Endothelial cell of umbilical vein (primary cell): ENCODE data around the gene MAP3K7CL. TPM values are rescaled to one million over a fixed set of nuclear protein-coding genes. Genes with fewer than 3 reads are reported as not detected.

Experiments
- BruUV-seq: library from RNA; stranded (reverse); fragments of 400-500 nt; replicated peaks from 2 replicates; lab custom pipeline; 2021; lab: Mats Ljungman, UMichigan
- CTCF ChIA-PET: fragments of 300-600, 350-600 bp; sonication (Branson Sonifier 250); formaldehyde crosslinking; loops from one replicate; lab custom pipeline; 2021; ENCODE audit warnings: antibody characterized with exemption, inconsistent platforms; lab: Charles Lee
- POLR2A ChIA-PET: fragments of 300-600, 350-600 bp; sonication (Branson Sonifier 250); formaldehyde crosslinking; loops from one replicate; lab custom pipeline; 2021; ENCODE audit warnings: antibody characterized with exemption, inconsistent platforms; lab: Charles Lee
- DNase-seq: peaks from one replicate; pipeline ENCODE4 v3.0.0-alpha.2; 2011; ENCODE audit warnings: low read depth, low spot score
- FAIRE-seq: peaks from 2 replicates; lab custom pipeline; 2011; peaks lifted over from hg19 to GRCh38; lab: Jason Lieb, UNC
- H2AFZ ChIP-seq: 2 replicates; pipeline ENCODE4 v1.6.0; 2012; ENCODE audit warnings: low read depth, low read length, control low read depth, inconsistent platforms
- H3K27ac ChIP-seq: 2 replicates; pipeline ENCODE4 v1.5.1; 2011; ENCODE audit warnings: low read depth, mild to moderate bottlenecking, control low read depth, low read length, moderate library complexity; ENCODE audit not compliant: insufficient read depth
- H3K27me3 ChIP-seq, 2 experiments: 2 replicates each; pipeline versions ENCODE4 v1.6.0 to v1.6.1; 2011; ENCODE audit warnings: low read length in 2 of 2, mixed read lengths in 1 of 2; ENCODE audit not compliant: control insufficient read depth in 2 of 2, insufficient read depth in 2 of 2
- H3K36me3 ChIP-seq, 2 experiments: 2 replicates in 1 of 2; 3 replicates in 1 of 2; pipeline ENCODE4 v1.5.1; 2011; ENCODE audit warnings: low read length in 2 of 2, mild to moderate bottlenecking in 1 of 2, moderate library complexity in 1 of 2; ENCODE audit not compliant: control insufficient read depth in 2 of 2, insufficient read depth in 2 of 2; ENCODE audit errors: extremely low read depth in 1 of 2
- H3K4me1 ChIP-seq: 3 replicates; pipeline ENCODE4 v1.5.1; 2011; ENCODE audit warnings: mild to moderate bottlenecking, low read length; ENCODE audit not compliant: control insufficient read depth, insufficient read depth; ENCODE audit errors: extremely low read depth
- H3K4me2 ChIP-seq: 2 replicates; pipeline ENCODE4 v1.6.1; 2011; ENCODE audit warnings: low read length, control low read depth, mixed read lengths; ENCODE audit not compliant: insufficient read depth
- H3K4me3 ChIP-seq, 3 experiments: fragments of 200-600 bp in 1 of 3; sonication (generic), shearing (Covaris generic) in 1 of 3; replicated peaks in 1 of 3; 2 replicates each; pipeline ENCODE4 v1.5.1; 2011 to 2016; ENCODE audit warnings: control low read depth in 3 of 3, low read length in 3 of 3, mild to moderate bottlenecking in 2 of 3, inconsistent platforms in 1 of 3, low read depth in 1 of 3, moderate library complexity in 1 of 3; ENCODE audit not compliant: insufficient read depth in 1 of 3
- H3K79me2 ChIP-seq: 2 replicates; pipeline ENCODE4 v1.6.0; 2012; ENCODE audit warnings: low read length, inconsistent platforms; ENCODE audit not compliant: control insufficient read depth, insufficient read depth
- H3K9ac ChIP-seq: replicated peaks from 2 replicates; pipeline ENCODE3; 2011; ENCODE audit warnings: low read length, control low read depth; ENCODE audit not compliant: insufficient read depth; ENCODE audit errors: extremely low read depth
- H3K9me1 ChIP-seq: replicated peaks from 3 replicates; pipeline ENCODE4 v1.6.0; 2011; ENCODE audit warnings: mild to moderate bottlenecking, low read length; ENCODE audit not compliant: control insufficient read depth, insufficient read depth; ENCODE audit errors: extremely low read depth
- H3K9me3 ChIP-seq: replicated peaks from 2 replicates; pipeline ENCODE4 v1.5.1; 2012; ENCODE audit warnings: low read length, inconsistent platforms; ENCODE audit not compliant: control insufficient read depth, insufficient read depth
- H4K20me1 ChIP-seq: replicated peaks from 2 replicates; pipeline ENCODE3; 2011; ENCODE audit warnings: mild to moderate bottlenecking, low read length; ENCODE audit not compliant: control insufficient read depth, insufficient read depth; ENCODE audit errors: extremely low read depth
- EZH2 ChIP-seq: IDR thresholded peaks from 2 replicates; pipeline ENCODE4 v1.6.1; 2012; ENCODE audit warnings: borderline replicate concordance, low read depth, mild to moderate bottlenecking, moderate library complexity, low read length, inconsistent platforms; ENCODE audit not compliant: severe bottlenecking
- FOS ChIP-seq: IDR thresholded peaks from 2 replicates; pipeline ENCODE4 v1.6.1; 2011; ENCODE audit warnings: mild to moderate bottlenecking, low read length, moderate library complexity, borderline replicate concordance; ENCODE audit not compliant: insufficient read depth
- GATA2 ChIP-seq: IDR thresholded peaks from 2 replicates; pipeline ENCODE4 v1.7.0; 2011; ENCODE audit warnings: low read depth, mild to moderate bottlenecking, moderate library complexity, mixed read lengths, low read length; ENCODE audit not compliant: insufficient read length, insufficient read depth
- JUN ChIP-seq: IDR thresholded peaks from 2 replicates; pipeline ENCODE4 v1.6.1; 2011; ENCODE audit warnings: borderline replicate concordance, low read depth; ENCODE audit not compliant: insufficient read length, insufficient read depth
- MAX ChIP-seq: IDR thresholded peaks from 2 replicates; pipeline ENCODE4 v1.6.1; 2011; ENCODE audit not compliant: insufficient read depth, insufficient read length
- MYC ChIP-seq: IDR thresholded peaks from one replicate; pipeline ENCODE4 v1.6.1; 2011; ENCODE audit warnings: mild to moderate bottlenecking, low read depth, low read length
- POLR2A ChIP-seq: IDR thresholded peaks from 2 replicates; pipeline ENCODE4 v1.6.1; 2012; ENCODE audit warnings: low read depth, mild to moderate bottlenecking, control low read depth, low read length
- POLR2AphosphoS5 ChIP-seq: IDR thresholded peaks from 2 replicates; pipeline ENCODE4 v1.6.1; 2012; ENCODE audit warnings: low read depth, mild to moderate bottlenecking, control low read depth, low read length, moderate library complexity; ENCODE audit not compliant: insufficient read depth
- dilution Hi-C: fragments of 300-500 bp; cut with MboI; formaldehyde crosslinking; loops from one replicate; pipeline ENCODE4 v1.15.0; 2019; ENCODE audit warnings: low sequenced_read_pairs; ENCODE audit not compliant: extremely low pct_ligation_motif_present
- intact Hi-C: fragments of 100-400 bp; cut with micrococcal nuclease; formaldehyde crosslinking; loops from one replicate; pipeline ENCODE4 v1.10.0; 2022
- polyA plus RNA-seq, 4 experiments: library from polyadenylated mRNA; depleted of rRNA in 3 of 4; stranded (reverse) in 3 of 4; unstranded in 1 of 4; fragments of >200 nt; gene quantifications; 2 replicates each; pipeline versions ENCODE4 v1.2.1 to v1.2.3, GENCODE V29; 2011 to 2012; ENCODE audit warnings: missing spikeins in 1 of 4
- total RNA-seq: library from RNA; stranded (reverse); gene quantifications from 2 replicates; pipeline ENCODE4 v1.2.3, GENCODE V29; 2021
- TF ChIP-seq, protein P1 (sequence below), 2 donors: IDR thresholded peaks; 1 replicate in 1 of 2; 2 replicates in 1 of 2; pipeline ENCODE4 v1.5.1; 2011; ENCODE audit warnings: low read length in 2 of 2, mild to moderate bottlenecking in 2 of 2, moderate library complexity in 2 of 2, control low read depth in 1 of 2, inconsistent platforms in 1 of 2, low read depth in 1 of 2; ENCODE audit not compliant: insufficient read depth in 1 of 2; ENCODE audit errors: extremely low read depth in 1 of 2

Gene MAP3K7CL
- total and polyA plus RNA-seq, 2 donors (not counting 3 experiments of a cell fraction or from before 2014, with no cell fraction given): 6.1 to 8.1 TPM

DNA sequence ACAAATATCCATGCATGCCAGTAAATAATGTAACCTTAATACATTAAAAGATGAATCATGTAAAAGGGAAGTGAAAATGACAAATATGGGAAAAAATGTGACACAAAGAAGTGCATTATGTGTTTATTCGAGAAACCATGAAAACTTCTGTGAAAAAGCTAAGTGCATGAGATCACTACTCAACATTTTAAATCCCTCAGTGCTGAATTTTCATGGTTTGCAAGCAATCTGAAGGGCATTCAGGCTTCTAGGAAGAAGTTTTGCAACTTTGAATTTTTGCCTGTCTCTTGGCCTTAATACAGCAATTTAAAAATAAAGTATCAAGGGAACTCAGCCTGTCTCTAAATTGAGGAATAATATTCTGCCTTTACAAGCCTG lies 78.2 kb downstream of the MAP3K7CL start:
- H3K9ac ChIP-seq: peak overlapping the region; percentile 80
- FAIRE-seq: no peak

More for the DNA sequence above, 78.2 kb downstream of the MAP3K7CL start:
- Histone ChIP-seq H3K27me3 (no peaks in the 10 kb centered on the region), H3K4me3 (peak overlapping the region in 1 of 3 experiments; percentile 38), H3K4me2 (peak overlapping the region; percentile 89), H4K20me1 (no peaks in the 10 kb centered on the region), H3K79me2 (no peaks in the 10 kb centered on the region), H3K9me3 (no peaks in the 10 kb centered on the region), H3K36me3 (no peaks in the 10 kb centered on the region), H2AFZ (peak overlapping the region; percentile 1), H3K4me1 (peaks cover 31% of the 10 kb centered on the region), H3K27ac (peak overlapping the region; percentile 97), H3K9me1 (no peaks in the 10 kb centered on the region)
- ChIA-PET CTCF (interaction anchor here (0.8 to 2.2 kb wide), 9 partner anchors 13 to 140 kb away, joined by 3 to 16 read pairs (median 5); no protein-coding TSS in a partner anchor), POLR2A (interaction anchor here (0.7 to 1.7 kb wide), 4 partner anchors 9 to 91 kb away, joined by 3 to 10 read pairs (median 4); partner anchors contain the start of gene BACH1)
- dilution Hi-C loops (no loop called here), intact Hi-C loops (loop anchor here (1.0 to 2.0 kb wide), 5 partner anchors 9 to 90 kb away; partner anchors contain the start of gene BACH1)
- TSS peak; percentile 72 for BruUV-seq
- TF ChIP-seq EZH2 (no peak), POLR2A (no peak), POLR2AphosphoS5 (no peak), MYC (no peak), FOS (peak; percentile 30), MAX (no peak), JUN (peak; percentile 82), GATA2 (no peak)
- TF ChIP-seq, protein P1, sequence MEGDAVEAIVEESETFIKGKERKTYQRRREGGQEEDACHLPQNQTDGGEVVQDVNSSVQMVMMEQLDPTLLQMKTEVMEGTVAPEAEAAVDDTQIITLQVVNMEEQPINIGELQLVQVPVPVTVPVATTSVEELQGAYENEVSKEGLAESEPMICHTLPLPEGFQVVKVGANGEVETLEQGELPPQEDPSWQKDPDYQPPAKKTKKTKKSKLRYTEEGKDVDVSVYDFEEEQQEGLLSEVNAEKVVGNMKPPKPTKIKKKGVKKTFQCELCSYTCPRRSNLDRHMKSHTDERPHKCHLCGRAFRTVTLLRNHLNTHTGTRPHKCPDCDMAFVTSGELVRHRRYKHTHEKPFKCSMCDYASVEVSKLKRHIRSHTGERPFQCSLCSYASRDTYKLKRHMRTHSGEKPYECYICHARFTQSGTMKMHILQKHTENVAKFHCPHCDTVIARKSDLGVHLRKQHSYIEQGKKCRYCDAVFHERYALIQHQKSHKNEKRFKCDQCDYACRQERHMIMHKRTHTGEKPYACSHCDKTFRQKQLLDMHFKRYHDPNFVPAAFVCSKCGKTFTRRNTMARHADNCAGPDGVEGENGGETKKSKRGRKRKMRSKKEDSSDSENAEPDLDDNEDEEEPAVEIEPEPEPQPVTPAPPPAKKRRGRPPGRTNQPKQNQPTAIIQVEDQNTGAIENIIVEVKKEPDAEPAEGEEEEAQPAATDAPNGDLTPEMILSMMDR (IDR thresholded peaks at IDR 0.05; ENCODE audit: extremely low read depth in 1 of 2, insufficient read depth in 1 of 2, low read depth in 1 of 2, low read length in 2 of 2): no peak
- peak; percentile 84 for DNase-seq
